Cerebellar cortex (tissue), 1 donor: ENCODE measurements around the gene ZNF506.
"Not testable (repeated sequence)": the region's sequence is repeated elsewhere in the genome, so short reads cannot be mapped to it uniquely, and the experiment has no call there.

Experiments used
- DNase-seq: peaks from one replicate; pipeline ENCODE4 v3.0.0-alpha.2; 2015; ENCODE audit warnings: low spot score

The ZNF506 gene

GRCh38 chr19:19821366-19821951 lies at the start of gene ZNF506:
TSS of gene ZNF506 (minus strand) at chr19:19821750. CDS start at chr19:19821603, 147 bp downstream.
- peak; percentile 97 for DNase-seq

DNA sequence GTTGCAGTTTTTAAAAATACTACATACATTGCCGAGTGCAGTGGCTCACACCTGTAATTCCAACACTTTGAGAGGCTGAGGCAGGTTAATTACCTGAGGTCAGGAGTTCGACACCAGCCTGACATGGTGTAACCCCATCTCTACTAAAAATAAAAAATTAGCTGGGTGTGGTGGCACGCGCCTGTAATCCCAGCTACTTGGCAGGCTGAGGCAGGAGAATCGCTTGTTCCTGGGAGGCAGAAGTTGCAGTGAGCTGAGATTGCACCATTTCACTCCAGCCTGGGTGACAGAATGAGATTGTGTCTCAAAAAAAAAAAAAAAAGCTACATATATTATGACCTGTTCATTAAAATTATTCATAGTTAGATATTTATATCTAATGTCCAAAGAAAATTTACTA lies 48.5 kb upstream of the ZNF506 start:
- not testable (repeated sequence) for DNase-seq

DNA sequence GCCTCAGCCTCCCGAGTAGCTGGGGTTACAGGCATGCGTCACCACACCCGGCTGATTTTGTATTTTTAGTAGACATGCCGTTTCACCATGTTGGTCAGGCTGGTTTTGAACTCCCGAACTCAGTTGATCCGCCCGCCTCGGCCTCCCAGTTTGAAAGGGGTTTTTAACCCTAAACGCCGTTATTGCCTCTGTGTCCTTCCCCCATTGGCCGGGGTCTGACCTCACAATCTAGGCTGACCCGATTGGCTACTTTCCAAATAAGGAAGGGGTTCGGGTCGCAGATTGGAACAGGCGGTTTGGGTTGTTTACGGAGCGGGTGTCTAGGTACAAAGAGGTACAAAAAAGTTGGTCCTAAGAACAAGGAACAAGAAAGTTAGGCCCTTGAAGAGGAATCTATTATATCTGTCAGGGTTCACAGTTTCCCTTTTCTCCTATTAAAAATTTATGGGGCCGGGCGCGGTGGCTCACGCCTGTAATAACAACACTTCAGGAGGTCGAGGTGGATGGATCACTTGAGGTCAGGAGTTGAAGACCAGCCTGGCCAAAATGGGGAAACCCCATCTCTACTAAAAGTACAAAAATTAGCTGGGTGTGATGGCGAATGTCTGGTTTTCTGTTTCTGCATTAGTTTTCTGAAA lies 45.2 kb upstream of the ZNF506 start:
- peak; percentile 13 for DNase-seq

- DNase-seq: peak; percentile 97
Measured at GRCh38 chr19:19865750-19866610, 44.4 kb upstream of the ZNF506 start, which contains the start of gene ZNF253. TSS of gene ZNF253 (plus strand) at chr19:19865882. CDS start at chr19:19865997, 115 bp downstream.

- DNase-seq: no peak
Measured at GRCh38 chr19:19860756-19861390, 39.3 kb upstream of the ZNF506 start.

DNA sequence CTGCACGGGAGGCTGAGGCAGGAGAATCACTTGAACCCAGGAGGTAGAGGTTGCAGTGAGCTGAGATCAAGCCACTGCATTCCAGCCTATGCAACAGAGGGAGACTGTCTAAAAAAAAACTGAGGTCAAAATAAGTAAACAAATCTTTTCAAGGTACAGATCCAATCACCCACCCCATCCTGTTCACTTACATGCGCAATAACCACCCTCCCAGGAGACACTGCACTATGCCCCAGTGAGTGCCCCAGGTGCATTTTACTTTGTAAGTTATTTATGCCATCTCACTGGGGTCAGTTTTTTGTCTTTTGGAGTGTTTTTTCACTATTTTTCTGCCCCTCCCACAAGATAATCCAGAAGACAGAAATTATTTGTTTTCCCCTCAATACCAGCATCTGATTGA lies 37.2 kb upstream of the ZNF506 start:
- no peak for DNase-seq

DNA sequence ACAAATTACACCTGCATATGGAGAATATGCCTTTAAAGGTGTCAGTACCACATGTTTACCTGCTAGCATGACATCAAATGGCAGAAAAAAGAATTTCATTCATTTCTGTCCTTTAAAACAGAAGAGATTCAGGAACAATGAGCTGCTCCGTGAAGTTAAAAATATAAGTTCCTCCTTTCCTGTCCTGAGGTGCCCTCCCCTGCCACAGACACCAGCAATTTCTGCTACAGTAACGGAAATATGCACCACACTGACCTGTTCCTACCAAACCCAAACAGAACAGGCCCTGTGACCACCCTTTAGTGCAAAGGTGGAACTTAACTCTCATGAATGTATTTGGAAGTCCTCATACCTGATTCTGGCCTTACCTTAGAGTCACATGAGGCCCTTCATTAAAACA lies 30.2 kb upstream of the ZNF506 start:
- not testable (repeated sequence) for DNase-seq

GRCh38 chr19:19849056-19849455 lies 27.5 kb upstream of the ZNF506 start:
- DNase-seq: no peak

DNA sequence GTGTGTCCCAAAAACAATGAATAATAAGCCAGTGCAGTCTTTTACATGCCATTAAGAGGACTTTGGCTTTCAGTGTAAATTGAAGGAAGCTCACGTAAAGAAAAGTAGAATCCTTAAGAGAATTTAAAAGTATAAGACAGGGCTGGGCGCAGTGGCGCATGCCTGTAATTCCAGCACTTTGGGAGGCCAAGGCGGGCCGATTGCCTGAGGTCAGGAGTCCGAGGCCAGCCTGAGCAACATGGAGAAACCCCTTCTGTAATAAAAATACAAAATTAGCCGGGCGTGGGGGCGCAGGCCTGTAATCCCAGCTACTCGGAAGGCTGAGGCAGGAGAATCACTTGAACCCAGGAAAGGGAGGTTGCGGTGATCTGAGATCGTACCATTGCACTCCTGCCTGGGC lies 26.2 kb upstream of the ZNF506 start:
- DNase-seq: no peak

DNA sequence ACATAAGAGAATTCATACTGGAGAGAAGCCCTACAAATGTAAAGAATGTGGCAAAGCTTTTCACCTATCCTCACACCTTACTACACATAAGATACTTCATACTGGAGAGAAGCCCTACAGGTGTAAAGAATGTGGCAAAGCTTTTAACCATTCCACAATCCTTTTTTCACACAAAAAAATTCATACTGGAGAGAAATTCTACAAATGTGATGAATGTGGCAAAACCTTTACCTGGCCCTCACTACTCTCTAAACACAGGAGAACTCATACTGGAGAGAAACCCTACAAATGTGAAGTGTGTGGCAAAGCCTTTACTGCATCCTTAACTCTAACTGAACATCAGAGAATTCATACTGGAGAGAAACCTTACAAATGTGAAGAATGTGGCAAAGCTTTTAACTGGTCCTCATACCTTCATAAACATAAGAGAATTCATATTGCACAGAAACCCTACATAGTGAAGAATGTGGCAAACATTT lies 14.0 kb upstream of the ZNF506 start:
- DNase-seq: no peak

DNA sequence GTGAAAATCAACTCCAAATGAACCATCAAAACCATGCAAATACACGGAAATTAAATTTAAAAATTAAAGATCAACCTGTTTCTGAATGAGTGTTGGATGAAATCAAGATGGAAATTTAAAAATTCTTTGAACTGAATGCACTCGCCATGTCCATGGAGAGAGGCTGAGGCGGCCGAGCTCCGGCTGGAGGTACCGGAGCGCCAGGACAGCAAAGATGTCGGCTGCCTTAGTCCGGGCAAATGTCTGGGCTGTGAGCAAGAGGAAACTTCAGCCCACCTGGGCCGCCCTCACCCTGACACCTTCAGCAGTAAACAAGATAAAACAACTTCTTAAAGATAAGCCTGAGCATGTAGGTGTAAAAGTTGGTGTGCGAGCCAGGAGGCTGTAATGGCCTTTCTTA lies 5.3 kb upstream of the ZNF506 start:
- DNase-seq: no peak

DNA sequence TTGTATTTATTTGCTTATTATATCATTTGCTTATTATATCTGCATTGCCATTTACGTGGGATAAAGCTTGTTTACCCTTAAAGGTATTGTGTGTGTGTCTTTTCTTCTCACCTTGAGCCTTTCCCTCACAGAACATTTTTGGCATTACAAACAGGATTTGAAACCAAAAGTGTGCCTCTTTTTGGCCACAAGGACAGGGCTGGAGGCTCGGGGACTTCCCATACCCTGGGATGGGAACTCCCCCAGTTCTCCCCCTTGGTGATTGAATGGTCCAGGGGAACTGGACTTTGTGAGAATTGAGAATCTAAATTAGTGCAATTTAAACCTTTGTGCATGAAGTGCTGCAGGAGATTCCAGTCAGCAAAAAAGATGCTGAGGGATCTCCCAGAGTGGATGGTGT lies 2.4 kb upstream of the ZNF506 start:
- DNase-seq: no peak

DNA sequence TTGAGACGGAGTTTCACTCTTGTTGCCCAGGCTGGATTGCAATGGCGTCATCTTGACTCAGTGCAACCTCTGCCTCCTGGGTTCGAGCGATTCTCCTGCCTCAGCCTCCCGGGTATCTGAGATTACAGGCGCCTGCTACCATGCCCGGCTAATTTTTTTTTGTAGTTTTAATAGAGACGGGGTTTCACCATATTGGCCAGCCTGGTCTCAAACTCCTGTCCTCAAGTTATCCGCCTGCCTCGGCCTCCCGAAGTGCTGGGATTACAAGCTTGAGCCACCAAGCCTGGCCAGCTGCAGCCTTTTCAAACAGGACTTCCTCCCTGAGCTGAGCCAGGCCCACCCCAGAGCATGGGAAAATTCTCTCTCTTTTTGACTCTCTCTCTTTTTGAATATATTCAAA lies 426 bp upstream of the ZNF506 start:
- not testable (repeated sequence) for DNase-seq

GRCh38 chr19:19820774-19821320 lies 703 bp downstream of the ZNF506 start:
- DNase-seq: peak; percentile 2

DNA sequence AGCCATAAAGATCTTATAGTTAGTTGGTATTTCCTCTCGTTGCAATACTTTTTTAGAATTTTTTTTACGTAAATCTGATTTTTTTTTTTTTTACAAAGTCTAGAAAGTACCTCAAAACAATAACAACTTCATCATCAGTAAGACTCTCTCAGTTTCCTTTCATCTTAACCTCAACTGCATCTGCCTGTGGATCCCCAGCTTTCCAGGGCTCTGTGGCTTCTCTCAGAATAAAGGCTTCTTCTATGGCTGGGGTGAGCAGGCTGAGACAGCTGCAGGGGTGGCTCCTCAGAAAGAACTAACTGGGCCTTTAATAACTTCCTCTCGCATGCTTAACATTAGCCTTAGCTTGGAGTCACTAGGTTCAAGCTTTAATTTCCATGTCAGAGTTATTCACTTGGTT lies 4.2 kb downstream of the ZNF506 start:
- no peak for DNase-seq

DNA sequence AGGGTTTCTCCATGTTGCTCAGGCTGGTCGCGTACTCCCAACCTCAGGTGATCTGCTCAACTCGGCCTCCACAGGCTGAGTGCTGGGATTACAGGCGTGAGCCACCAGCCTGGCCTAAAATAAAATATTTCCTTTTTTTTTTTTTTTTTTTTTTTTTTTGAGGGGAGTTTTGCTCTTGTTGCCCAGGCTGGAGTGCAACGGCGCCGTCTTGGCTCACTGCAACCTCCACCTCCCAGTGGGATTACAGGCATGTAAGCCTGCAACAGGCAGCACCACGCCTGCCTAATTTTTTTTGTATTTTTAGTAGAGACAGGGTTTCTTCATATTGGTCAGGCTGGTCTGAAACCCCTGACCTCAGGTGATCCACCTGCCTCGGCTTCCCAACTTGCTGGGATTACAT lies 4.9 kb downstream of the ZNF506 start:
- DNase-seq: no peak

DNA sequence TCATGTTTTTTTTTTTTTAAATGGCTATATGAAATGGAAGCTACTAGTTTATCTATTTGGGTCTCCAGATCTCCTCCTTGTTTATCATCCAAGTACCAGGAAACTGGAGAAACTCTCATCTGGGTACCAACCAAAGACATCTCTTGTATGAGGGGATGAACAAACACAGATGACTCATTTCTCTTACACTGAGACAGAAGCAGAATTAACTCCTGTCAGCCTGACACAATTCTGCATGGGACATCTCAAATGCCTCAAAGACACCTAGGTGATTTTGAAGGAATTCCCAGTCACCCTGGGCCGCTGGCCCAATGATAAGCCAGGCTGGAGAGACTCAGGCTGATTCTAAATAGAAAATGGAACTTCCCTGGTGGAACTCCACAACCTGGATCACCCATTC lies 9.6 kb downstream of the ZNF506 start:
- not testable (repeated sequence) for DNase-seq

DNA sequence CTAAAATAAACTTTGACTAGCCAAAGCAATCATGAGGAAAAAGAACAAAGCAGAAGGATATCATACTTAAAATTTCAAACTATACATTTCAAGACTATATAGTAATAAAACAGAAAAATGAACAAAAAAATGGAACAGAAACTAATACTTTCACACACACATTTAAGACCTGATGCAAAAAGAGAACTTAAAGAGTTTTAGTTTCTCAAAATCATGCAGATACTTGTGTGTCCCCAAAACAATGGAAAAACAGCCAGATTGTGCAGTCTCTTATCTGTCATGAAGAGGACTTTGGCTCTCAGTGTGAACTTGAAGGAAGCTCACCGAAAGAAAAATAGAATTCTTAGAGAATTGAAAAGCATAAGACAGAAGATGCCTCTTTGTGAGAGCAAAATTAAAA lies 16.1 kb downstream of the ZNF506 start:
- no peak for DNase-seq

GRCh38 chr19:19788015-19788414 lies 33.5 kb downstream of the ZNF506 start:
- DNase-seq: no peak

- DNase-seq: not testable (repeated sequence)
Measured at GRCh38 chr19:19785476-19785875, 36.1 kb downstream of the ZNF506 start.

GRCh38 chr19:19782783-19783182 lies 38.8 kb downstream of the ZNF506 start:
- DNase-seq: no peak

DNA sequence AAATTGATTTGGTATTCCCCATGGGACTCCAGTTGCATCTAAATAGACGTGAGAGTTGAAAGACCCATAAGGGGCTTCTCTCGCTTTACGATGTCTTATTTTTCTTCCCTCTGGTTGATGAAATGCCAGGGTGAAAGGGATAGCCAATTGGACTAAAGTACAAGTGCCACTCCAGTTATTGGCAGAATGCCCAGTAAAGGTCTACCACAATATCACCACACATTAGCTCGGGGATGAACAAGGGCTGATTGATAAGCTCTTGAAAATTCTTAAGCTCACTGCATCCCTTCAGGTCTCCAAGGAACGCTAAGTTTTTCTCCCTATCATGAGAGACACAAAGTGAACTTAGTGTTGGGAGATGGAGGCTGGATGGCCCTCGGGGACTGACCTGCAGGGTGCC lies 39.8 kb downstream of the ZNF506 start:
- DNase-seq: not testable (repeated sequence)
